Lower leg skin (tissue), 3 donors: ENCODE measurements around the gene BIRC7.

Experiments
- CTCF ChIP-seq, 3 donors: fragments of 450-650 bp; IDR thresholded peaks; one replicate each; pipeline ENCODE4 v1.5.1; 2016; ENCODE audit warnings: antibody characterized with exemption in 3 of 3, mild to moderate bottlenecking in 3 of 3, moderate library complexity in 2 of 3
- POLR2A ChIP-seq, 2 donors: fragments of 450-650 bp; IDR thresholded peaks; one replicate each; pipeline ENCODE4 v1.6.1; 2016 to 2017; ENCODE audit warnings: antibody characterized with exemption in 2 of 2, mild to moderate bottlenecking in 1 of 2, moderate library complexity in 1 of 2

DNA sequence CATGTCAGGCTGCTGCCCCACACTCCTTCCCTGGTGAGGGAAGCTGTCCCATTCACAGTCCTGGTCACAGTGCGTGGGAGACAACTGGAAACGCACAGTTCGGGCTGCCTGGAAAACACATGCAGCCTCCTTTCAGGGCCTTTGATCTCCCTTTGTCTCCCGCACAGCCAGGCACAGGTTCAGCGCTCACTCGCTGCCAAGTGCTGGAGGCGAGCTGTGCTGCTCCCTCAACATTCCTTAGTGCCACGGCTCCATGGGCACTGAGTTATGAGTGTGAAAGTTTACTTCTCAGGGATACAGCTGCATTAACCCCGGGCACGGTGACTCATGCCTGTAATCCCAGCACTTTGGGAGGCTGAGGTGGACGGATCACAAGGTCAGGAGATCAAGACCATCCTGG lies 28.8 kb upstream of the BIRC7 start:
- TF ChIP-seq POLR2A (IDR thresholded peaks at IDR 0.05) (no peak), CTCF (IDR thresholded peaks at IDR 0.05) (no peak)
